ENCODE results near the gene MOSMO.

Gene MOSMO

DNA sequence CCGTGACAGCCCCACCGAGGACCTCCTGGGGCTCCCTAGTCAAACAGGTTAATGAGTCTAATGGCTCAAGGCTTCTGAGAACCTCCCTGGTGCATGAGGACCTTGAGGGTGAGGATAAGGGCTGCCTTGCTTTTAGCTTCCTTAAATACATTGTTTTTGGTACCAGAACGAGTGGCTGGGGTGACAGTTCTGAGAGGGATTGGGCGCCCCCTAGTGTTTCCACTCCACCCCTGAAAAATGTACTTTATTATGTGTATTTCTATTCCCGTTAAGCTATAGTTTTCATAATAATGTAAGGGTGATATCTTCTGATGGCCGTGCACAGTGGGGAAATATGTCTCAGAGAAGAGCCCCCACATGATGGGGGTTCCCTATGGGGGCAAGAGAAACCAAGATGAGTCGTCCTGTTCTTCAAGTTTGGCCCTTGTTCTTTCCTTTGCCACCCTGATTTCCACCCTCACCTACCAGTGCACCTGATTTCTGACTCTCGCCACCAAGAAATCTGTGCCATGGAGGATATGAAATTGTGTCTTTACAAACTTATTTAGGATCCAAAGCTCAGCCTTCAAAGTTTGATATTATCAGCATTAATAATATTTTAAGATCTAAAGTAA, 69.9 kb downstream of the MOSMO start:
- CTCF ChIA-PET, result interaction anchor here (0.6 to 6.0 kb wide), 54 partner anchors 9 to 421 kb away, joined by 3 to 313 read pairs (median 10); partner anchors contain the start of genes MOSMO, PDZD9, UQCRC2 and VWA3A
- TF ChIP-seq, protein P1, sequence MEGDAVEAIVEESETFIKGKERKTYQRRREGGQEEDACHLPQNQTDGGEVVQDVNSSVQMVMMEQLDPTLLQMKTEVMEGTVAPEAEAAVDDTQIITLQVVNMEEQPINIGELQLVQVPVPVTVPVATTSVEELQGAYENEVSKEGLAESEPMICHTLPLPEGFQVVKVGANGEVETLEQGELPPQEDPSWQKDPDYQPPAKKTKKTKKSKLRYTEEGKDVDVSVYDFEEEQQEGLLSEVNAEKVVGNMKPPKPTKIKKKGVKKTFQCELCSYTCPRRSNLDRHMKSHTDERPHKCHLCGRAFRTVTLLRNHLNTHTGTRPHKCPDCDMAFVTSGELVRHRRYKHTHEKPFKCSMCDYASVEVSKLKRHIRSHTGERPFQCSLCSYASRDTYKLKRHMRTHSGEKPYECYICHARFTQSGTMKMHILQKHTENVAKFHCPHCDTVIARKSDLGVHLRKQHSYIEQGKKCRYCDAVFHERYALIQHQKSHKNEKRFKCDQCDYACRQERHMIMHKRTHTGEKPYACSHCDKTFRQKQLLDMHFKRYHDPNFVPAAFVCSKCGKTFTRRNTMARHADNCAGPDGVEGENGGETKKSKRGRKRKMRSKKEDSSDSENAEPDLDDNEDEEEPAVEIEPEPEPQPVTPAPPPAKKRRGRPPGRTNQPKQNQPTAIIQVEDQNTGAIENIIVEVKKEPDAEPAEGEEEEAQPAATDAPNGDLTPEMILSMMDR (IDR thresholded peaks at IDR 0.05; ENCODE audit: control extremely low read depth, extremely low read depth, low read depth, missing control alignments), result peak; percentile 66
- DNase-seq (ENCODE audit: extremely low spot score), result peak; percentile 67
- POLR2A ChIA-PET, result no interaction called here

DNA sequence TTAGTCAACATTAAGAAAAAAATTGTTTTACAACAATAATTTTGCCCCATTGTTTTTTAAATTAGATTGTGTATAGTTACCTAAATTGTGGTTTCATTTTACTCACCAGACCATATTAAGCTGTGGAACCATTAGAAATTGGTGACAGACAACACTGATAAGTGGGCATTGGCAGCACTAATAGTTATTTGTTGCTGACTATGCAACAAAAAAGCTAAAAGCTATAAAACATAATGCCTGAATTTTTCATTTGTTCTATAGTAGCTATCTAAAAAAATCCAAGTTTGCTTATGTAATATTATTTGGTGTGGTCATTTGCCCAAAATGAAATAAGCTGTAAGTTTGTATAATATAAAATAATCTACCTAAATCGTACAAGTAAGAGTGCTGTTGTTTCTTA, 70.7 kb downstream of the MOSMO start:
- TF ChIP-seq, protein P1 (IDR thresholded peaks at IDR 0.05; ENCODE audit: control extremely low read depth, extremely low read depth, low read depth, missing control alignments), result no peak
- ChIA-PET CTCF (interaction anchor here (0.8 to 6.0 kb wide), 35 partner anchors 8 to 137 kb away, joined by 3 to 313 read pairs (median 11); partner anchors contain the start of genes MOSMO, PDZD9 and UQCRC2), POLR2A (no interaction called here)
- no peak for DNase-seq (ENCODE audit: extremely low spot score)

DNA sequence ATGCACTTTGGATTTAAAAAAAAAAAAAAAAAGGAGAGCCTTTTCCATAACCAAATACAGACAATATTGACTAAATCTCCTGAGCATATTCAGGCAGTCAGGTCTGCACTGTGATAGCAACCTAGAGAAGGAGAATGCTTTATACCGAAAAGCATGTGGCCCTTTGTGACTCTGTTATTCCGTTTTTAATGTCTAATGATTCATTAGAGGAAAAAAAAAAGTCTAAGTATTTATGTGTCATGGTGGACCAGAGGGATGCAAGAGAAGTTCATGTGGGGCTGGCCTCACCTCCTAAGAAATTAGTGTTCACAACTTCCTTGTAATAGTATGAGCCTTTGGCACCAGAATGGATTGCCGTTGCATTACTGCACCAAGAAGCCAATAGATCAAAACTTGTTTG, 73.1 kb downstream of the MOSMO start:
- CTCF ChIA-PET, result interaction anchor here (6.0 kb wide), 1 partner anchor 78 kb away, joined by 313 read pairs; the partner anchor contains the start of genes MOSMO and PDZD9
- POLR2A ChIA-PET, result no interaction called here
- no peak for DNase-seq (ENCODE audit: extremely low spot score)
- TF ChIP-seq, protein P1 (IDR thresholded peaks at IDR 0.05; ENCODE audit: control extremely low read depth, extremely low read depth, low read depth, missing control alignments), result no peak

DNA sequence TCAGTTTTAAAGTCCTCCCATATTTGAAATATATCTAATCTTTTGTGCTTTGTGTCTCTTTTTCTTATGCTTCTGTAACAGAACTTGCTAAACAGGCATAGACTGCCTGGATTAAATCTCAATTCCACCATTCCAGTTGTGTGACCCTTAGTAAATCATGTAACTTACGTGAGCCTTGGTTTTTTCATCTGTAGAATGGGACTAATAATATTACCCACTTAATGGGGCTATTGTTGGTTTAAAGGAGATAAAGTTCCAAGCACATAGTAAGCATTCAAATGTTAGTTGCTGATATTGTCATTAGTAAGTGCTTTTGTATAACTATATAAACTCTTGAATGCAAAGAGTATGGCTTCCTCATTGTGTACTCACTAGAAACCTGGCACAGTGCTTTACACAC, 78.5 kb downstream of the MOSMO start:
- no peak for DNase-seq (ENCODE audit: extremely low spot score)
- CTCF ChIA-PET, result interaction anchor here (1.5 kb wide), 1 partner anchor 9 kb away, joined by 10 read pairs; no protein-coding TSS in a partner anchor
- POLR2A ChIA-PET, result no interaction called here
- TF ChIP-seq, protein P1 (IDR thresholded peaks at IDR 0.05; ENCODE audit: control extremely low read depth, extremely low read depth, low read depth, missing control alignments), result no peak

DNA sequence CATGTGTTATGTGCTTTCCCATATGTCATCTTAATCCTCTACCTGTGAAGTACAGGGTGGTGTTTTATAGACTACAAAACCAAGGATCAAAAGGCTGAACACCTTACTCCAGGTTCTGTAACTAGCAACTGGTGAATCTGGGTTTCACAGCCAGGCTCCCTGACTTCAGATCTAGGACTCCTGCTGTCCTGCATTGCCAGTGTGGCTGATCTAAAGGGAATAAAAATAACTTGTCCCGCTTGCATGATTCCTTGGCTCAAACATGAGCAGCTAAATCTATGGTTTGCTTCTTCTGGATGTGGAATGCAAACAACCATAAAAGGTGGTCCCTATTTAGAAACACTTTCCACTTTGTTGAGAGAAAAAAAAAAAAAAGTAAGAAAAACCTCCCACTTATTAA, 80.7 kb downstream of the MOSMO start:
- POLR2A ChIA-PET, result interaction anchor here (0.6 kb wide), 1 partner anchor 319 kb away, joined by 5 read pairs; no protein-coding TSS in a partner anchor
- DNase-seq (ENCODE audit: extremely low spot score), result no peak
- CTCF ChIA-PET, result interaction anchor here (1.2 to 4.1 kb wide), 4 partner anchors 9 to 97 kb away, joined by 3 to 40 read pairs (median 4); no protein-coding TSS in a partner anchor
- TF ChIP-seq, protein P1 (IDR thresholded peaks at IDR 0.05; ENCODE audit: control extremely low read depth, extremely low read depth, low read depth, missing control alignments), result no peak

DNA sequence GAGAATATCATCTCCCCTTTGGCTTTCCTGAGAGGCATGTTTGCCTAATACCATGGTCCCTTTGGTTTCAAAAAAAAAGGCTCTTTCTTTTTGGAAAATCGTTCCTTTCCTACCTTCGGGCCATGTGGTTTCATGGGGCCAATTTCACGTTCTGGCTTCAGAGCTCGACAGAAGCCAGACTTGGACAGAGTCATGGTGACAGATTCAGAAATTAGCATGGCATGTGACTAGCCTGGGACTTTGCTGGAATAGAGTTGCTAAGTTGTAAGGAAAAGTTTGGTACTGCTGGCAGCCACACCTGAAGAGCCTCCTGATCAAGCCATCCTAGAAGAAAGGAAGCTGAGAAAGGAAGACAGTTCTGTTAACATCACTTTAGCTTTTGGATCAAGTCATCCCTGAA, 82.0 kb downstream of the MOSMO start:
- ChIA-PET POLR2A (no interaction called here), CTCF (interaction anchor here (1.0 to 4.1 kb wide), 5 partner anchors 10 to 90 kb away, joined by 3 to 40 read pairs (median 4); no protein-coding TSS in a partner anchor)
- TF ChIP-seq, protein P1 (IDR thresholded peaks at IDR 0.05; ENCODE audit: control extremely low read depth, extremely low read depth, low read depth, missing control alignments), result no peak
- DNase-seq (ENCODE audit: extremely low spot score), result no peak
